Measurements from ENCODE around the gene PCDHB8. TPM values are rescaled to one million over a fixed set of nuclear protein-coding genes. Genes with fewer than 3 reads are reported as not detected.
"Not testable (repeated sequence)": the region's sequence is repeated elsewhere in the genome, so short reads cannot be mapped to it uniquely, and the experiment has no call there.

Gene PCDHB8
- total and polyA plus RNA-seq, 4 donors = 0.03 to 0.14 (median 0.08) TPM; not detected in 1

DNA sequence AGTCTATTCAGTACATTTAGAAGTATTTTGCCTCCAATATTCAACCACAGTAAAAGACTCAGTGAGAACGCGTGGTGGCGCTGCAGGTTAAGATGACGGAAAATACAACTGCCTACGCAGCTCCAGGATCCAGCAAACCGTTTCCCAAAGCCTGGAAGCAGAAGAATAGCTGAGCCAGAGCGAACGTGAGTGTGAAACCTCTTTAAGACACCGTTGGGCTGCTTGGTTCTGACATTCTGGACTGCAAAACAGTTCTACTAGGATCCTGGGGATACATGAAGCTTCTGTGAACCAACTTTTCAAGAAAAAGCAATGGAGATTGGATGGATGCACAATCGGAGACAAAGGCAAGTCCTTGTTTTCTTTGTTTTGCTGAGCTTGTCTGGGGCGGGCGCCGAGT lies 4.7 kb downstream of the PCDHB8 start, which contains the start of gene PCDHB16:
TSS of gene PCDHB16 (plus strand) at position 140 of the 400 bp plus-strand sequence. CDS start at position 313, 173 bp downstream.
- H3K9me3 ChIP-seq (ENCODE audit: control insufficient read depth in 4 of 4, low read length in 3 of 4) = peaks cover 19 to 34% (median 28%) of the 10 kb centered on the region in 4 donors
- WGBS = 11% methylated on average over 13 of the region's 13 CpGs
- DNase-seq (ENCODE audit: low spot score) = no peak
- peak within 1 kb of the TSS; percentile 3 to 41 (median 14) for H3K4me3 ChIP-seq (ENCODE audit: low read depth in 1 of 3, low read length in 3 of 3)
- H3K27ac ChIP-seq (ENCODE audit: low read depth in 1 of 2, low read length in 2 of 2) = no peak within 1 kb of the TSS
- no peak within 1 kb of the TSS for H3K9ac ChIP-seq (ENCODE audit: low read depth in 1 of 2, low read length in 2 of 2)
- no peaks in the 10 kb centered on the region for H3K4me1 ChIP-seq (ENCODE audit: control insufficient read depth in 4 of 4, insufficient read depth in 4 of 4, low read length in 3 of 4)
- peaks cover 0 to 7% (median 2%) of the 10 kb centered on the region in 4 donors for H3K27me3 ChIP-seq (ENCODE audit: control insufficient read depth in 4 of 4, insufficient read depth in 4 of 4, low read length in 3 of 4)
- TF ChIP-seq, protein P1, sequence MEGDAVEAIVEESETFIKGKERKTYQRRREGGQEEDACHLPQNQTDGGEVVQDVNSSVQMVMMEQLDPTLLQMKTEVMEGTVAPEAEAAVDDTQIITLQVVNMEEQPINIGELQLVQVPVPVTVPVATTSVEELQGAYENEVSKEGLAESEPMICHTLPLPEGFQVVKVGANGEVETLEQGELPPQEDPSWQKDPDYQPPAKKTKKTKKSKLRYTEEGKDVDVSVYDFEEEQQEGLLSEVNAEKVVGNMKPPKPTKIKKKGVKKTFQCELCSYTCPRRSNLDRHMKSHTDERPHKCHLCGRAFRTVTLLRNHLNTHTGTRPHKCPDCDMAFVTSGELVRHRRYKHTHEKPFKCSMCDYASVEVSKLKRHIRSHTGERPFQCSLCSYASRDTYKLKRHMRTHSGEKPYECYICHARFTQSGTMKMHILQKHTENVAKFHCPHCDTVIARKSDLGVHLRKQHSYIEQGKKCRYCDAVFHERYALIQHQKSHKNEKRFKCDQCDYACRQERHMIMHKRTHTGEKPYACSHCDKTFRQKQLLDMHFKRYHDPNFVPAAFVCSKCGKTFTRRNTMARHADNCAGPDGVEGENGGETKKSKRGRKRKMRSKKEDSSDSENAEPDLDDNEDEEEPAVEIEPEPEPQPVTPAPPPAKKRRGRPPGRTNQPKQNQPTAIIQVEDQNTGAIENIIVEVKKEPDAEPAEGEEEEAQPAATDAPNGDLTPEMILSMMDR (IDR thresholded peaks at IDR 0.05; ENCODE audit: low read depth, low read length, missing input control) = peak; percentile 4
- peak; percentile 24 to 39 for TF ChIP-seq RAD21 (IDR thresholded peaks at IDR 0.05)
- TF ChIP-seq, protein P2, sequence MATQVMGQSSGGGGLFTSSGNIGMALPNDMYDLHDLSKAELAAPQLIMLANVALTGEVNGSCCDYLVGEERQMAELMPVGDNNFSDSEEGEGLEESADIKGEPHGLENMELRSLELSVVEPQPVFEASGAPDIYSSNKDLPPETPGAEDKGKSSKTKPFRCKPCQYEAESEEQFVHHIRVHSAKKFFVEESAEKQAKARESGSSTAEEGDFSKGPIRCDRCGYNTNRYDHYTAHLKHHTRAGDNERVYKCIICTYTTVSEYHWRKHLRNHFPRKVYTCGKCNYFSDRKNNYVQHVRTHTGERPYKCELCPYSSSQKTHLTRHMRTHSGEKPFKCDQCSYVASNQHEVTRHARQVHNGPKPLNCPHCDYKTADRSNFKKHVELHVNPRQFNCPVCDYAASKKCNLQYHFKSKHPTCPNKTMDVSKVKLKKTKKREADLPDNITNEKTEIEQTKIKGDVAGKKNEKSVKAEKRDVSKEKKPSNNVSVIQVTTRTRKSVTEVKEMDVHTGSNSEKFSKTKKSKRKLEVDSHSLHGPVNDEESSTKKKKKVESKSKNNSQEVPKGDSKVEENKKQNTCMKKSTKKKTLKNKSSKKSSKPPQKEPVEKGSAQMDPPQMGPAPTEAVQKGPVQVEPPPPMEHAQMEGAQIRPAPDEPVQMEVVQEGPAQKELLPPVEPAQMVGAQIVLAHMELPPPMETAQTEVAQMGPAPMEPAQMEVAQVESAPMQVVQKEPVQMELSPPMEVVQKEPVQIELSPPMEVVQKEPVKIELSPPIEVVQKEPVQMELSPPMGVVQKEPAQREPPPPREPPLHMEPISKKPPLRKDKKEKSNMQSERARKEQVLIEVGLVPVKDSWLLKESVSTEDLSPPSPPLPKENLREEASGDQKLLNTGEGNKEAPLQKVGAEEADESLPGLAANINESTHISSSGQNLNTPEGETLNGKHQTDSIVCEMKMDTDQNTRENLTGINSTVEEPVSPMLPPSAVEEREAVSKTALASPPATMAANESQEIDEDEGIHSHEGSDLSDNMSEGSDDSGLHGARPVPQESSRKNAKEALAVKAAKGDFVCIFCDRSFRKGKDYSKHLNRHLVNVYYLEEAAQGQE (IDR thresholded peaks at IDR 0.05) = no peak
- no peaks in the 10 kb centered on the region for H3K36me3 ChIP-seq (ENCODE audit: control insufficient read depth in 4 of 4, insufficient read depth in 3 of 4, low read depth in 1 of 4, low read length in 3 of 4)

DNA sequence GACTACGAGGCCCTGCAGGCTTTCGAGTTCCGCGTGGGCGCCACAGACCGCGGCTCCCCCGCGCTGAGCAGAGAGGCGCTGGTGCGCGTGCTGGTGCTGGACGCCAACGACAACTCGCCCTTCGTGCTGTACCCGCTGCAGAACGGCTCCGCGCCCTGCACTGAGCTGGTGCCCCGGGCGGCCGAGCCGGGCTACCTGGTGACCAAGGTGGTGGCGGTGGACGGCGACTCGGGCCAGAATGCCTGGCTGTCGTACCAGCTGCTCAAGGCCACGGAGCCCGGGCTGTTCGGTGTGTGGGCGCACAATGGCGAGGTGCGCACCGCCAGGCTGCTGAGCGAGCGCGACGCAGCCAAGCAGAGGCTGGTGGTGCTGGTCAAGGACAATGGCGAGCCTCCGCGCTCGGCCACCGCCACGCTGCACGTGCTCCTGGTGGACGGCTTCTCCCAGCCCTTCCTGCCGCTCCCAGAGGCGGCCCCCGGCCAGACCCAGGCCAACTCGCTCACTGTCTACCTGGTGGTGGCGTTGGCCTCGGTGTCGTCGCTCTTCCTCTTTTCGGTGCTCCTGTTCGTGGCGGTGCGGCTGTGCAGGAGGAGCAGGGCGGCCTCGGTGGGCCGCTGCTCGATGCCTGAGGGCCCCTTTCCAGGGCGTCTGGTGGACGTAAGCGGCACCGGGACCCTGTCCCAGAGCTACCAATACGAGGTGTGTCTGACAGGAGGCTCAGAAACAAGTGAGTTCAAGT lies 6.7 kb downstream of the PCDHB8 start:
- DNase-seq (ENCODE audit: low spot score); H3K4me3 ChIP-seq (ENCODE audit: low read depth in 1 of 3, low read length in 3 of 3): not testable (repeated sequence)
- H3K9me3 ChIP-seq (ENCODE audit: control insufficient read depth in 4 of 4, low read length in 3 of 4) = peaks cover 19 to 28% (median 23%) of the 10 kb centered on the region in 4 donors

DNA sequence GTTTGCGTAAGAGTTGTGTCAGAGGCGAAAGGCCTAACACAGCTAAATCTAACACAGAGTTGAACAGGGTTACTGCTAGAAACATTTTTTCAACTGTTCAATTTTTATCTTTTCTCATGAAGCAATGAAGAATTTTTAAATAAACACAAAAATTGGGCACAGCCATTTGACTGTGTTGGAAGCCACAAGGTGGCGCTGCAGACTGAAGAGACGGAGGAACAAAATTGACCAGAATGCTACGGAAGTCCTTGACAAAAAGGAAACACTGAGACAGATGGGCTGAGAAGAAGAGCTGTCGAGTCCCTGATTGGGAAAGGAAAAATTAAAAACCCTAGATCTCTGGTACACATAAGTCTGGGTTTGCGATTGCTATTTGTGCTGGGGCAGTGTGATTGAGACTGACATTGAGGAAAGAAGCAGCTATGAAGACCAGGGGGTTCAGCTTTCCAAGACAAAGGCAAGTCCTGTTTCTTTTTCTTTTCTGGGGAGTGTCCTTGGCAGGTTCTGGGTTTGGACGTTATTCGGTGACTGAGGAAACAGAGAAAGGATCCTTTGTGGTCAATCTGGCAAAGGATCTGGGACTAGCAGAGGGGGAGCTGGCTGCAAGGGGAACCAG lies 9.4 kb downstream of the PCDHB8 start, which contains the start of gene PCDHB9:
TSS of gene PCDHB9 (plus strand) at position 265 of the 616 bp plus-strand sequence. CDS start at position 423, 158 bp downstream.
- DNase-seq (ENCODE audit: low spot score) = no peak
- Histone ChIP-seq H3K36me3 (ENCODE audit: control insufficient read depth in 4 of 4, insufficient read depth in 3 of 4, low read depth in 1 of 4, low read length in 3 of 4) (no peaks in the 10 kb centered on the region), H3K4me1 (ENCODE audit: control insufficient read depth in 4 of 4, insufficient read depth in 4 of 4, low read length in 3 of 4) (no peaks in the 10 kb centered on the region), H3K4me3 (ENCODE audit: low read depth in 1 of 3, low read length in 3 of 3) (peak within 1 kb of the TSS in 1 of 3 donors; percentile 14), H3K9ac (ENCODE audit: low read depth in 1 of 2, low read length in 2 of 2) (no peak within 1 kb of the TSS), H3K27ac (ENCODE audit: low read depth in 1 of 2, low read length in 2 of 2) (no peak within 1 kb of the TSS), H3K27me3 (ENCODE audit: control insufficient read depth in 4 of 4, insufficient read depth in 4 of 4, low read length in 3 of 4) (peaks cover 0 to 7% (median 2%) of the 10 kb centered on the region in 4 donors), H3K9me3 (ENCODE audit: control insufficient read depth in 4 of 4, low read length in 3 of 4) (peaks cover 15 to 37% (median 25%) of the 10 kb centered on the region in 4 donors)
- TF ChIP-seq RXRA (IDR thresholded peaks at IDR 0.05) = no peak
- no peak for TF ChIP-seq SP1 (IDR thresholded peaks at IDR 0.05)
- no peak for TF ChIP-seq HNF4A (conservative IDR thresholded peaks at IDR 0.05)
- no peak for TF ChIP-seq GABPA (IDR thresholded peaks at IDR 0.05 in 1 of 2, conservative IDR thresholded peaks at IDR 0.05 in 1 of 2)
- peak in 1 of 2 donors; percentile 16 for TF ChIP-seq RAD21 (IDR thresholded peaks at IDR 0.05)
- WGBS = 15% methylated on average over 9 of the region's 9 CpGs

More for the DNA sequence above, 6.7 kb downstream of the PCDHB8 start:
- 26% methylated on average over 57 of the region's 69 CpGs for WGBS
- H3K4me1 ChIP-seq (ENCODE audit: control insufficient read depth in 4 of 4, insufficient read depth in 4 of 4, low read length in 3 of 4); H3K27ac ChIP-seq (ENCODE audit: low read depth in 1 of 2, low read length in 2 of 2); H3K36me3 ChIP-seq (ENCODE audit: control insufficient read depth in 4 of 4, insufficient read depth in 3 of 4, low read depth in 1 of 4, low read length in 3 of 4); H3K27me3 ChIP-seq (ENCODE audit: control insufficient read depth in 4 of 4, insufficient read depth in 4 of 4, low read length in 3 of 4); H3K9ac ChIP-seq (ENCODE audit: low read depth in 1 of 2, low read length in 2 of 2): not testable (repeated sequence)

DNA sequence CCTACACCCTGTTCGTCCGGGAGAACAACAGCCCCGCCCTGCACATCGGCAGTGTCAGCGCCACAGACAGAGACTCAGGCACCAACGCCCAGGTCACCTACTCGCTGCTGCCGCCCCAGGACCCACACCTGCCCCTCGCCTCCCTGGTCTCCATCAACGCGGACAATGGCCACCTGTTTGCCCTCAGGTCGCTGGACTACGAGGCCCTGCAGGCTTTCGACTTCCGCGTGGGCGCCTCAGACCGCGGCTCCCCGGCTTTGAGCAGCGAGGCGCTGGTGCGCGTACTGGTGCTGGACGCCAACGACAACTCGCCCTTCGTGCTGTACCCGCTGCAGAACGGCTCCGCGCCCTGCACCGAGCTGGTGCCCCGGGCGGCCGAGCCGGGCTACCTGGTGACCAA lies 11.1 kb downstream of the PCDHB8 start:
- H3K9me3 ChIP-seq (ENCODE audit: control insufficient read depth in 4 of 4, low read length in 3 of 4) = peaks cover 12 to 31% (median 18%) of the 10 kb centered on the region in 4 donors
- not testable (repeated sequence) for H3K36me3 ChIP-seq (ENCODE audit: control insufficient read depth in 4 of 4, insufficient read depth in 3 of 4, low read depth in 1 of 4, low read length in 3 of 4); H3K4me1 ChIP-seq (ENCODE audit: control insufficient read depth in 4 of 4, insufficient read depth in 4 of 4, low read length in 3 of 4); H3K4me3 ChIP-seq (ENCODE audit: low read depth in 1 of 3, low read length in 3 of 3); DNase-seq (ENCODE audit: low spot score); H3K9ac ChIP-seq (ENCODE audit: low read depth in 1 of 2, low read length in 2 of 2); H3K27me3 ChIP-seq (ENCODE audit: control insufficient read depth in 4 of 4, insufficient read depth in 4 of 4, low read length in 3 of 4); H3K27ac ChIP-seq (ENCODE audit: low read depth in 1 of 2, low read length in 2 of 2)
- 24% methylated on average over 30 of the region's 37 CpGs for WGBS

DNA sequence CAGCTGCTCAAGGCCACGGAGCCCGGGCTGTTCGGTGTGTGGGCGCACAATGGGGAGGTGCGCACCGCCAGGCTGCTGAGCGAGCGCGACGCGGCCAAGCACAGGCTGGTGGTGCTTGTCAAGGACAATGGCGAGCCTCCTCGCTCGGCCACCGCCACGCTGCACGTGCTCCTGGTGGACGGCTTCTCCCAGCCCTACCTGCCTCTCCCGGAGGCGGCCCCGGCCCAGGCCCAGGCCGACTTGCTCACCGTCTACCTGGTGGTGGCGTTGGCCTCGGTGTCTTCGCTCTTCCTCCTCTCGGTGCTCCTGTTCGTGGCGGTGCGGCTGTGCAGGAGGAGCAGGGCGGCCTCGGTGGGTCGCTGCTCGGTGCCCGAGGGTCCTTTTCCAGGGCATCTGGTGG lies 11.5 kb downstream of the PCDHB8 start:
- H3K27me3 ChIP-seq (ENCODE audit: control insufficient read depth in 4 of 4, insufficient read depth in 4 of 4, low read length in 3 of 4); H3K36me3 ChIP-seq (ENCODE audit: control insufficient read depth in 4 of 4, insufficient read depth in 3 of 4, low read depth in 1 of 4, low read length in 3 of 4); H3K27ac ChIP-seq (ENCODE audit: low read depth in 1 of 2, low read length in 2 of 2); H3K9ac ChIP-seq (ENCODE audit: low read depth in 1 of 2, low read length in 2 of 2); DNase-seq (ENCODE audit: low spot score); H3K4me3 ChIP-seq (ENCODE audit: low read depth in 1 of 3, low read length in 3 of 3); H3K4me1 ChIP-seq (ENCODE audit: control insufficient read depth in 4 of 4, insufficient read depth in 4 of 4, low read length in 3 of 4): not testable (repeated sequence)
- WGBS = 29% methylated on average over 24 of the region's 35 CpGs
- H3K9me3 ChIP-seq (ENCODE audit: control insufficient read depth in 4 of 4, low read length in 3 of 4) = peaks cover 12 to 30% (median 18%) of the 10 kb centered on the region in 4 donors

All from liver (tissue), 9 donors.